ENCODE measurements around the gene WDR93.

Gene WDR93

DNA sequence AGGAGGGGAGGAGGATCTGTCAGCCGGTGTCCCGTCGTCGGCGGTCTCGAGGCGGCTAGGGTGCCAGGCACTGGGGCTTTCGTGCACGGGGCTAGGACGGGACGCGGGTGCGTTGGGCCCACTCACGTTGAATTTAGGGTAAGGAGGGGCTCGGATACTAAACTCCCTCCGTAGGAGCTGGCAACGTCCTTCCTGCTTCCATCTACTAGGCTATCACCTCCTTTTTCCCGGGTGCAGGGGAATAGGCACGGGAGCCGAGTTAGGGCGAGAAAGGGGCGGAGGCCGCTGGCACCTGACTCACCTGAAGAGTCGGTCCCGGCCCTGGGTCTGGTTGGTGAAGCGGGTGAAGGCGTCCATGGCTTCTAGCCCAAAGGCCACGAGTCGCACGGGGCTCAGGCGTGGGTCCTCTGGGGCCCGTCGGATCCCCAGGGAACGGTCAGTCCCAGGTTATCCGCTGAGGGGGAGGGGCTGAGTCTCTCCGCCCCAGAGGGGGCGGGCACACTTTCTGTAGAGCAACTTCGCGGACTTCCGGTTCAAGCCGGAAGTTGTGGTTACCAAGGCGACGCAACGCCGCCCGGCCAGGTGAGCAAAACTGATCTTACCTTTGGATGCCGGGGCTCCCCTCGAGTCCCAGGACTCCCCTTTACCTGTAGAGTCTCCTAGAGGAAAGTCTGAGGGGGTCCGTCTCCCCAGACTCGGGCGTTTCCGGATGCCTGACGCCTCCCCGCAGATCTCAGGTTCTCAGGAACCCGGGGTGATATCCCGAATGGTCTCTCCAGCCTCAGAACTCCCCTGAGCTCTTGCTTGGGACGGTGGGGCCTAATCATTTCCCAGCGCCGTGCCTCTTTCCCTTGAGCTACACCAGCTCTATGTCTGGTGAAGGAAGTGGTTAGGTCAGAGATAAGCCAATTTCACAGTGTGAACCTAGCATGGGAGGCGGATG, at the start of gene WDR93, which contains the start of gene PEX11A:
WDR93 (plus strand) TSS at position 536 of the 943 bp plus-strand sequence. CDS start 10,936 bp downstream, outside the sequence.
PEX11A (minus strand) TSS at position 479 of the 943 bp plus-strand sequence; CDS start at position 357, 122 bp downstream.
- DNase-seq, result no peak

DNA sequence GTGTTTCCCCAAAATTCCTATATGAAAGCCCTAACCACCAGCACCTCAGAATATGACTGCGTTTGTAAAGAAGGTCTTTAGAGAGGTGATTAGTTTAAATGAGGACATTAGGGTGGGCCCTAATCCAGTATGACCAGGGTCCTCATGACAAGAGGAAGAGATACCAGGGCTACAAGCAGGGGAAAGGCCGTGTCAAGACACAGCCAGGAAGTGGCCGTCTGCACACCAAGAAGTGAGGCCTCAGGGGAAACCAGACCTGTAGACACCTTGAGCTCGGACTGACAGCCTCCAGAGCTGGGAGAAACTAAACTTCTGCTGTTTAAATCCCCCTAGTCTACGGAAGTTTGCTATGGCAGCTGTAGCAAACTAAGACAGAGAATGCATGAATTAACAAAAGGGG, 49.6 kb upstream of the WDR93 start:
- DNase-seq, result no peak

DNA sequence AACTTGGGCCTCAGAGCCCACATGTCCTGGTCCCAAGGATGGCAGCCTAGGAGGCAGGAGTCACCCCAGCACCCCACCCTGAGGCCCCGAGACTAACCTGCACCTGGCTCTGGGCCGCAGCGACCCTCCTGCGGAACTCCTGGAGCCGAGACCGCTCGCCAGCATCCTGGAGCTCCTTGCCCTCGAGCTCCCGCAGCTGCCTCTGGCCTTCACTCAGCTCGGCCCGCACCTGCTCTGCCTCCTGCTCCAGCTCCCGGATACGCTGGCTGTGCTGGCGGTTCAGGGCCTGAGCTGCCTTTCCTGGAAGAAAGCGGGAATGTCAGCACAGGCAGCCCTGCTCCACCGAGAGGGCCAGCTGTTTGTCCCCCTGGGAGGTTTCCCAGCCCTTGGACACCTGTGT, 48.5 kb upstream of the WDR93 start:
- DNase-seq, result no peak

DNA sequence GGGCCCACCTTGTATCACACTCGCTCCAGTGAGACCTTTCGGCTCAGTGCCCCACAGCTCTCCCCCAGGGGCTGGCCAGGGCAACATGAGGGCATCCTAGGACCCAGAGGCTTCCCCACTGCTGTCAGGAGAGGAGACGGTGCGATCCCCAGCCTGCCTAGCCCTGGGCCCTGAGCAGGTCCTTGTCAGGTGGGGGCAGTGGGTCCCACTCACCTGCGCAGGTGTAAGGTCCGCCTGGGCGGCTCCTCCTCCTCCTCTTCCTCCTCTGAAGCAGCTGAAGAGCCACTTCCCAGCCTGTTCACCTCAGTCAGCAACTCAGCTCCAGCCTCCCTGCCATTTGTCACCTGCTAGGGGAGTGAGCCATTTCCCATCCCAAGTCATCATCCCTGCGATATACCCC, 44.9 kb upstream of the WDR93 start:
- DNase-seq, result no peak

DNA sequence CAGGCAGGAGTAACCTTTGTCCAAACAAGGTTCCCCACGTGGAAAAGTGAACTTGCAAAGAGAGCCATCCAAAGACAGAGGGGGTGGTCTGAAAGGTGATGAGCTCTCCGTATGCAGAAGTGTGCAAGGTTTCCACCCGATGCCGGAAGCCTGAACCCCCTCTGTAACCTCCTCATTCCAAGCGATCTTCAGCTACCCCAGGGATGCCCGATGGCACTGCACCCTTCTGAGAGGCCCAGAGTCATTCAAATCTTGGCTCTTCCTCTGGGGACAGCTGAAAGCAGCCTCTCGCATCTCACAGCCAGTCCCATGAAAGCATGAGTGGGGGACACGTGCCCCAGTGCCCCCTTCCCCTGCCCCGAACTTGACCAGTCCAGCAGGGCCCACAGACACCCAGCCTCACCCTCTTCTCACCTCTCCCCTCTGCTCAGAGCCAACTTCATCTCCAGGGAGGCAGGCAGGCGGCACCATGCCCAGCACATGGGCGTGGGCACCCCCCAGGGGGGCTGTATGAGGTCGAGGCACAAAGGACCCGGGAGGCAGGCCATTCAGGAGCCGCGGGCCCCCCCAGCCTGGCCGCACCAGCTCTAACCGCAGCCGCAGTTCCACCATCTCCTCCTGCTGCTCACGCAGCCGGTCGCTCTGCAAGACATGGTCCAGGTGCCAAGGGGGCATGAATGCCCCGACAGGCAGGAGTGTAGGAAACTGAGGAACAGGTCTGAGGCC, 44.0 kb upstream of the WDR93 start:
- no peak for DNase-seq

DNA sequence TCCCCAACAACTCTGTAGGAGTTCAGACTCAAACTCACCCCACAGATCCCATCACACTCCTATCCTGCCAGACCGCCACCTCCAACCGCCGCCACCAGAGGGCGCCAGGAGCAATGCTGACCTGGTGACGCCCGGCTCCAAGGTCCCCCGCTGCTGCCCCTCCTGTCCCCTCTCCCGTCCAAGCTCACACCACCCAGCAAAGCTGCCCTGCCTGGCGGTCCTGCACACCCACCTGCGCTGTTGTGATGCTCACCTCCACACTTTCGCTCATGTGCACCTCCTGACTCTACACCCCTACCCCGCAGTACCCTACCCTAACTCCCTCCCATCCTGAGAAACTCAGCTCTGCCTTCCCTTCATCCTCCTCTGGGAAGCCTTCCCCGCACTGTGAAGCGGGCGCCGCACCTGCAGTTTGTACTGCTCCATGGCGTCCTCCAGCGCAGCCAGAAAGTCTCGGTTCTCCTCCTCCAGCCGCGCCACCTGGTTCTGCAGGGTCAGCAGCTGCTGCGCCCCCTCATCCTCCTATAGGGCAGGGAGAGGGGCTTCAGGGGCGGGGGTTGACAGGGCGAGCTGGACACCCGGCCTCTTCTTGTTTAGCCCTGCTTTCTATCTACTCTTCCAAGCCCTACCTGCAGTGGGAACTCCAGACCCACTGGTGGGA, 43.3 kb upstream of the WDR93 start:
- DNase-seq, result no peak

DNA sequence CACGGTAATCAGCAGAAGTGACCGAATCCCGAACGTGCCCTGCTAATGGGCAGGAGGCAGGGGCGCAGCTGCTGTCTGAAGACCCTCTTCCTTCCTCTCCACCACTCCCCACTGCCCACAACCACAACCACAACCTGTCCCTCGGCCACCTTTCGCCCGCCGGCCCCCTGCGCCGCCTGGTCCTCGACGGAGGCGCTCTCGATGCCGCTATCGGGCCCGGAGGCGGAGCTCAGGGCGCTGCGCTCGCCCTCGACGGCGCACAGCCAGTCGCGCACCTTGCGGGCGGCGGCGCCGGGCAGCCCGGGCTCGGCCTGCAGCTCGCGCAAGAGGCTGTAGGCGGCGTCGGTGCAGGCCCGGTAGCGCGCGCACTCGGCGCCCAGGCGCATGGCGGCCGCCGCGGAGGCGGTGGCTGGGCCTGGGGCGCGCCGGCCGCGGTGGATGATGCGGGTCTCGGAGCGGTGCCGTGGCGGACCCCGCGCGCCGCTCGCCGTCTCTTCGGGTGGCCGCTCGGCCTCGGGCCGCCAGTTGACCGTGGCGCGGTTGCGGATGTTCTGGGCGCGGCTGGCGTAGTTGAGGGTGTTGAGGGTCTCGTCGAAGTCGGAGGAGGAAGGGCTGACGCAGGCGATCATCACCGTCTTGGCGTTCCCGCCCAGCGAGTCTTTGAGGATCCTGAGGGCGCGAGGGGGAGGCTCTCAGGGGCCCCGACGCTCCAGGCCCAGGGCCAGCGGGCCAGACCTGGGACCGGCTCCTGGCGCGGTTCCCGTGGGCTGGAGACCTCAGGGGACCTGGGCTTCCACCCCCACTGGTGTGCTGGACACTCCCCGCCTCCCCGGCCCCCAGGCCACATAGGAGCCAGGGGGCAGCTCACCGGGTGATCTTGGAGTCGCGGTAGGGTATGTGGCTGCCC, 42.3 kb upstream of the WDR93 start:
- DNase-seq, result no peak

DNA sequence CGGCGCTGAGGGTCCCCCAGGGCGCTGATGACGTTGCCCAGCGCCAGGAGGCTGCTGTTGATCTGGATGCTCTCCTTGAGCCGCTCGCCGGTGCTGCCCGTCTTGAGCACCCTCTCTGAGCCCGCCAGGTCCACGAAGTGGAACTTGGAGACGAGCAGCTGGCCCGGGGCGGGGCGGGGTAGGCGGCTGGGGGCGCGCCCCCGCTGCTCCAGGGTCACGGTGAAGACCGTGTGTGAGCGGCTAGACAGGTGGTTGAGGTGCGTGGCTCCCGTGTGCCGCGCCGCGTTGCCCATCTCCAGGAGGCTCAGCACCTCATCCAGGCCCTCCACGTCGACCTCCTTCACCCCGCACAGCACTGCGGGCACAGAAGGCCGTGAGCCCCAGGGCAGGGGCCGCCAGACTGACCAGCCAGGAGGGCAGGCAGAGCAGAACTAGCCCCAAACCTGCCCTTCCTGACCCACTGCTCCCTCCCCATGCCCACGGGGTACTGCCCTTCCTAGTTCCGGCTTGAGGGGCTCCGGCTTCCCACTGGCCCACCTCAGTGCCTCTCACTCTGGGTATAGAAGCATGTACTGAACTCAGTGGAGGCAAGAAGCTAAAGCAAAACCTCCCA, 41.5 kb upstream of the WDR93 start:
- DNase-seq, result no peak

DNA sequence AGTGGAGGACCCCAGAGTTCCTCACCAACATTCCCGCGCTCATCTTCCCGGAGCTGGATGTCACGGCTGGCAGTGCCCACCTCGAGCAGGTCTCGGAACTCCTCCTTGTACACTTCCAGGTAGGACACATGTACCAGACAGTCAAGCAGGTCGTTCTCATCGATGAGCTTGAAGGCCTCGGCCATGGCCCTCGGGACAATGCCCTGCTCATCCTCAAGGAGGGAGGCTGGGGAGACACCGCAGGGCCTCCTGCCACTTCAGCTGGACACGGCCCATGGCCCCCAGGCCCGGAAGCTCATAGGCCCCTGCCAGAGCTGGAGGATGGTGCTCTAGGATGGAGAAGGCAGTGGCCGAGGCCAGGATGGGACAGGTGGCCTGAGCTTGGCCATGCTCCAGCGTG, 40.9 kb upstream of the WDR93 start:
- no peak for DNase-seq

DNA sequence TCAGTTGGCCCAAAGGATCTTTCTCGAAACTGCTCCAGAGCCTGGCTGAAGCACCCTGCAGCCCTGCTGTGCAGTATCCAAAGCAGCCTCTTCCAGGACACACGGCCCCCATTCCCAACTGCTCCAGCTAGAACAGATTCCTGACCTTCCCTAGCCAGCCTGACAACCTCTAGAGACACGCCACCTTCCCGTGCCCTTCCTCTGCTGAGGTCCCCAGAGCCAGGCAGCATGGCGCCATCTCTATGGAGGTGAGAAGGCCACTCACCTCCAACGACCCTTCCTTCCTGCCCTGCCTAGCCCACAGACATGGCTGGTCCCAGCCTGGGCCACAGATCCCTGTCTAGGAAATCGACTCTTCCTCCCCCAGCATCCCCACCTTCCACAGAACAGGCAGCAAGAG, 38.5 kb upstream of the WDR93 start:
- no peak for DNase-seq

DNA sequence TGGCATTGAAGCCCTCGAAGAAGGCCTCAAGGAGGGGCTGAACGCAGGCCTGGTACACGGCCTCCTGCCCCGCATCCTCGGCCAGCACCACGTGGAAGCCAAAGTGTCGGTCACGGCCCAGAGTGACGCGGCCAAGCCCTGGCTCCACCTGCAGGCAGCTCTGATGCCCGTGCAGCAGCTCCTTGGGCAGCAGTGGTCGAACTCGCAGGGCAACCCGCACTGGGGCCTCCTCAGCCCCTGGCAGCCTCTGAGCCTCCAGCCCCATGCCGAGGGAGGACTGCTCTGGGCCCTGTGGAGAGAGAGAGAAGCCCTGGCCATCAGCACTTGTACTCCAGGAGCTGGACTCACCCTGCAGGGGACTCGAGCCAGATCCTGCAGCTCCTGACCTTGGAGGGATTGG, 37.9 kb upstream of the WDR93 start:
- no peak for DNase-seq

DNA sequence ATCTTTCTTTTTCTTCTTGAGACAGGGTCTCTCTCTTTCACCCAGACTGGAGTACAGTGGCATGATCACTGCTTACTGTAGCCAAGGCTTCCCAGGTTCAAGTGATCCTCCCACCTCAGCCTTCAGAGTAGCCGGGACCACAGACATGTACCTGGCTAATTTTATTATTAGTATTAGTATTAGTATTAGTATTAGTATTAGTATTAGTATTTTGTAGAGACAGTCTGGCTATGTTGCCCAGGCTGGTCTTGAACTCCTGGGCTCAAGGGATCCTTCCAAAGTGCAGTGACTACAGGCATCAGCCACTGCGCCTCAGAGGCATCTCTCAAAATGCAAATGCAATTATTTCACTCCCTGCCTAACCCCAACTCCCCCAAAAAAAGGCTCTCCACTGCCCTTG, 37.0 kb upstream of the WDR93 start:
- no peak for DNase-seq

DNA sequence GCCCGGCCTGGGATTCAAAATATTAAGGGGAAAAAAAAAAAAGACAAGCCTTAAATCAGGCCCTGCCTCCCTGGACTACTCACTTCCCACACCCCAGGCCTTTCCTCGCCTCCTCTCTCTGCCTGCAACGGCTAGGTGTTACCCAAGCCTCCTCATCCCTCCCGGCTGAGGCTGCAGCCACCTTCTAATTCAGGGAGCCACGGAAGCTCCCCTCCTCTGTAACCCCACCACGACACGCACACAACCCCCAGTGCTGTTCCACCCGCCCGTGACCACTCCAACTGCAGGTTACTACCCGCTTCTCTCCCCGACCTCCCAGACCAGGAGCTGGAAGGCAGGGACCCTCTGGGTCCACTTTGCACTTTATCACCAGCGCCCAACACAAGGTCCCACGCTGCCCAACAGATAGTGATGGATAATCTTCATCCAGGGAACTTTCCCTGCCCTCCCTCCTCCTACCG, 36.3 kb upstream of the WDR93 start:
- no peak for DNase-seq

DNA sequence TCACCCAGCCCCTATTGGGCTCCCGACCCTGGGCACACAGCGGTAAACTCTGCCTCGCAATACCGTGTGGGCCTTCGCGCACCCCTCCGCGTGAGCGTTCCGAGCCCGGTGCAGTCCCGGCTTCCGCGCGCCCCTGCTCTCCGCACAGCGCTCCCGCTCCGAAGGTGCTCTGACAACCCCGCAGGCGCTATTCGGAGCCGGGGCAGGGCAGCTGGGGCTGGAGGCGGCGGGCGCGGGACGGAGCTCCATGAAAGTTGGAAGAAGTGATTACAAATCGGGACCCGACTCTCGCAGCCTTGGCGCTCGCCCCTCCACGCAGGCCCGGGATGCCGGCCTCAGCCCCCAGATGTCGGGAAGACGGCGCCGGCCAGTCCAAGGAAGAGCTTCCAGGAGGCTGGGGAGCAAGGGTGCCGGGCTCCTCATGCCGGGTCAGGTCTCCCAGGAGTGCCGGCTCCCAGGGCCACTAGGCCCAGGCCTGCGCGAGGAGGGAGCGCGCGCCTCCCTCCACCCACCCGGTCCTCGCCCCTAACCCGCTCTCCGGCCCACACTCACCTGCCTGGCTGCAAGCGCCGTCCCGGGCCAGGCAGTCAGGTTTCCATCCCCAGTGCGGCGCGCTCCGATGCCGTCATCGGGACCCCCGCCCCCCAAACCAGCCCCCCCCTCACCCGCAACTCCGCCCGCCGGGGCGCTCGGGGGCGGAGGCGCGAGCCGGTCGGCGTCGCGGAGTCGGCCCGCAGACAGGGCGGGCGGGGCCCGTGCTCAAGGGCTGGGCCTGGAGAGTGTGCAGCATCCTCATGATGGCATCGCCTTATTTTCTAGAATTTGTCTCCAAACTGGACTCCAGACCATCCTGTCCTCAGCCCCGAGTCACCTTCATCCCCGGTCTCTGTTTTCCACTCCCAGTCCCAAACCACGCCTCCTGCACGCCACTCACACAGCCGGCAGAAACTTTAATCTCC, 35.5 kb upstream of the WDR93 start, which contains the start of gene KIF7:
KIF7 (minus strand) TSS at position 621 of the 959 bp plus-strand sequence. CDS start 2,537 bp downstream, outside the sequence.
- DNase-seq, result no peak

DNA sequence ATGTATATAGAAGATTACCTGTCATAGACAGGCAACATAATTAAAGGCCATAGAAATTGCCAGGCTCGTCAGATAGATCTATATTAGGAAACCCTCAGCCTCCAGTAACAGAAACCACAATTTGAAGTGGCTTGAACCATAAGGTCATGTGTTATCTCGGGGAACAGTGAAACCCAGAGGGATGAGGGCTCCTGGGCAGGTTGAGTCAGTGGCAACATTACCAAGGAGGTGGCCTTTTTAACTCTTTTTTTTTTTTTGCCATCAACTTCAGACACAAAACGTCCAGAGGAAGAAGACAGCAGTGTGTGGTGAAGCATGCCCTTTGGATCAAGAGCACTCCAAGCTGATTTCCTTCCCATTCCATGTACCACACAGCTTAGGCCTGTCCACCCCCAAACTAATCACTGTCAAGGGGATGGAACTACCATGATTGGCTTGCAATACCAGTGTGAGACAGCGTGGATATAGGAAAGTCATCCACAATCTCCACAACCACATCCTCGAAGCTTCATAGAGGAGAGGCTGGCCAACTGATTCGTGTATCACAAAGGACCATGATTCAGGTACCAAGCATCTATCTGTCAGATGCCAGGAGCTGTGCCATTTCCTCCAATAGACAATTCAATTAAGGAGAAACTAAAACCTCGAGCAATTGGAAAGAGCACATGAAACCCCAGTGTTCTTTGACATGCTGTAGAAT, 34.3 kb upstream of the WDR93 start:
- no peak for DNase-seq

DNA sequence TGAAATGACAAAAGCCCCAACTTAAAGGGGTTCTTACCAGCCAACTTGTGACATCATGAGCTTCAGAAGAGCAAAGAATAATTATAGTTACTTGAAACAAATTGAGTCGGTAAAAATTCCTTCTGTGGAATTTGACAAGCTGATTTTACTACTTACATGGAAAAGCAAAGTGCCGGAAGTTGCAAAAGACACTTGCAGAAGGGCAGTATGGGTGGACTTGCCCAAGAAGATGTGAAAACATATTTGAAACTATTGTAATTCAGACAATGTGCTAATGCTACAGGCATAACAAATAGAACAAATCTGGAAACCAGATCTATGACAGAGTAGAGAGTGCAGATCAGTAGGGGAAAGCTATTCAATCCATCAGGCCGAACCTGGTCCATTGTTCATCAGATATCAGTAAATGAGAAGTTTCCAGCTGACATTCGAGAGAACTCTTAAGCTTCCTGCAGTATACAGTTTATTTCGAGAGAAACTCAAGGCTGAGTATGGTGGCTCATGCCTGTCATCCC, 32.9 kb upstream of the WDR93 start:
- no peak for DNase-seq

DNA sequence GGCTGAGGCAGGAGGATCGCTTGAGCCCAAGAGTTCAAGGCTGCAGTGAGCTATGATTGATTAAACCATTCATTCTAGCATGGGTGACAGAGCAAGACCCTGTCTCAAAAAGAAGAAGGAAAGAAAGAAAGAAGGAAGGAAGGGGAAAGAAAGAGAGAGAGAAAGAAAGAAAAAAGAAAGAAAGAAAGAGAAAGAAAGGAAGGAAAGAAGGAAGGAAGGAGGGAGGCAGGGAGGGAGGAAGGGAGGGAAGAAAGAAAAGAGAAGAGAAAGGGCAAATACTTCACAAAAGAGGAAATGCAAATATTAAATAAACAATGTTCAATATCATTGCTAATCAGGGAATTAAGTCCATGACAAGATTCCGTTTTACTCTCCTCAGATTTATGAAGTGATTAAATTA, 31.3 kb upstream of the WDR93 start:
- DNase-seq, result no peak

DNA sequence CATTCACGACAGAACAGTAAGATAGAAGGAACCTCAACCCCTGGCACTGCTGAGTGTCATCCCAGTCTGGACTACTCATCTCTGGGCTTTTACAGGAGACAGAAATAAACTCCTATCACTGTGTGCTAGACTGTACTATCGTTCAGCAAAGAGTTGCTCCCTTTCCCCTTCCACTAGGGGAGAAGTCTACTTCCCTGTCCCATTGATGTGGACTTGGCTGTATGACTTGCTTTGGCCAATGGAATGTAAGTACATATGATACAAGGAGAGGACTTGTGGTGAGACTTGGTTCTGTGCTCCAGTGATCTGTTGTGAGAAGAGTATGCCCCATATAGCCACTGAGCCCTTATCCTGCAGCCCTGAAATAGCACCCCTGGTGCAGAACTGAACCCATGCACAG, 30.1 kb upstream of the WDR93 start:
- no peak for DNase-seq

DNA sequence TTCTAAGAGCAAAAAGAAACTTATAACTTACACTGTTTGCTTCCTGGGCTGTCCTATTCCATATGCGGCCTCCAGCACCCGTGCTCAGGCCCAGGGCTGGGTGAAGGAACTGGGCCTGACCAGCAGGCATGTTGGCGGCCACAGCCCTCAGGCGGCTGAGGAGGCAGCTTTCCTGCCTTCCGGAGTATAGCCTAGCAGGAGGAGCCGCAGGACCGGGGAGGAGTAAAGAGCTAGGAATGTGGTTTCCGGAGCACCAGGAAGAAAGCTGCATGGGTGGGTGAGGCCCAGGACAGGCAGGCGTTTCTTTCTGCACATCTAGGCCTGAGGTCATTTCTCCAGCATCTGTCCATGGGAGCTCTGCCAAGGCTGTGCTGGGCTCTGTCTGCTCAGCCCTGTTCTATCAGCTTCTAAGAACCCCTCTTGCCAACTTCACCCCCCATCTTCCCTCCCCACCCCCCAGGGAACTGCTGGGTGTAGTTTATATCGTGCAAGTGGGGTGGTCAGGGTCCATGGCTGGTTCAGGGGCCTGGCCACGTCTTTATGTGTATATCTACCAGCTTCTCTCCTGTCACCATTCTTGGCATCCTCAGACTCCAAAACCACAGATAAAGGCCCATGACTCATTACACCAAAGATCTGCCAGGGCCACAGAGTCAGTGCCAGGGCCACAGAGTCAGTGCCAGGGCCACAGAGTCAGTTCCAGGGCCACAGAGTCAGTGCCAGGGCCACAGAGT, 27.6 kb upstream of the WDR93 start:
- no peak for DNase-seq
